ENCODE results near the gene SLC43A1.

The SLC43A1 gene

DNA sequence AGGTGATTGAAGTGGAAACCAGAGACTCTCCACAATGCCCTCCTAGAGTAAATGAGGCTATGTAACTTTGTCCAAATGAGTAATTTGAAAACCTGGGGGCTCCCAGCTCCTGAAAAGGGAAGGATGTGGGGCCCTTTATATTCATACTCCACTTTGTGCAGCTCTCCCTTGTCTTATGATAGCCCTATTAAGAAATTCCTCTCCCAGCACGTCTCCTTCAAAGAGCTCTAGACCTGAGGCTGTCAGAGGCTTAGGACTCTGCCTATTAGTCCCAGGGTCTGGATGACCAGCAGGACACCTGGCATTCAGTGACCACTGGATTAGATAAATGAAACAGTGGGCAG lies 2.1 kb downstream of the SLC43A1 start:
- TF ChIP-seq, protein P1, sequence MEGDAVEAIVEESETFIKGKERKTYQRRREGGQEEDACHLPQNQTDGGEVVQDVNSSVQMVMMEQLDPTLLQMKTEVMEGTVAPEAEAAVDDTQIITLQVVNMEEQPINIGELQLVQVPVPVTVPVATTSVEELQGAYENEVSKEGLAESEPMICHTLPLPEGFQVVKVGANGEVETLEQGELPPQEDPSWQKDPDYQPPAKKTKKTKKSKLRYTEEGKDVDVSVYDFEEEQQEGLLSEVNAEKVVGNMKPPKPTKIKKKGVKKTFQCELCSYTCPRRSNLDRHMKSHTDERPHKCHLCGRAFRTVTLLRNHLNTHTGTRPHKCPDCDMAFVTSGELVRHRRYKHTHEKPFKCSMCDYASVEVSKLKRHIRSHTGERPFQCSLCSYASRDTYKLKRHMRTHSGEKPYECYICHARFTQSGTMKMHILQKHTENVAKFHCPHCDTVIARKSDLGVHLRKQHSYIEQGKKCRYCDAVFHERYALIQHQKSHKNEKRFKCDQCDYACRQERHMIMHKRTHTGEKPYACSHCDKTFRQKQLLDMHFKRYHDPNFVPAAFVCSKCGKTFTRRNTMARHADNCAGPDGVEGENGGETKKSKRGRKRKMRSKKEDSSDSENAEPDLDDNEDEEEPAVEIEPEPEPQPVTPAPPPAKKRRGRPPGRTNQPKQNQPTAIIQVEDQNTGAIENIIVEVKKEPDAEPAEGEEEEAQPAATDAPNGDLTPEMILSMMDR (conservative IDR thresholded peaks at IDR 0.05; ENCODE audit: low read depth, low read length): no peak
- Histone ChIP-seq H3K79me2 (ENCODE audit: insufficient read depth, low read depth) (no peaks in the 10 kb centered on the region), H3K27ac (no peak overlapping the region), H2AFZ (ENCODE audit: low read depth) (no peak overlapping the region), H3K4me1 (ENCODE audit: low read depth, poor library complexity, severe bottlenecking) (peaks cover 14% of the 10 kb centered on the region), H3K4me3 (IDR thresholded peaks at IDR 0.05; ENCODE audit: insufficient read depth, low read depth, low read length) (no peak overlapping the region), H4K20me1 (ENCODE audit: insufficient read depth) (no peaks in the 10 kb centered on the region), H3K27me3 (ENCODE audit: insufficient read depth, low read depth) (no peaks in the 10 kb centered on the region), H3K9ac (no peak overlapping the region), H3K4me2 (no peak overlapping the region), H3K36me3 (ENCODE audit: insufficient read depth) (no peaks in the 10 kb centered on the region)

DNA sequence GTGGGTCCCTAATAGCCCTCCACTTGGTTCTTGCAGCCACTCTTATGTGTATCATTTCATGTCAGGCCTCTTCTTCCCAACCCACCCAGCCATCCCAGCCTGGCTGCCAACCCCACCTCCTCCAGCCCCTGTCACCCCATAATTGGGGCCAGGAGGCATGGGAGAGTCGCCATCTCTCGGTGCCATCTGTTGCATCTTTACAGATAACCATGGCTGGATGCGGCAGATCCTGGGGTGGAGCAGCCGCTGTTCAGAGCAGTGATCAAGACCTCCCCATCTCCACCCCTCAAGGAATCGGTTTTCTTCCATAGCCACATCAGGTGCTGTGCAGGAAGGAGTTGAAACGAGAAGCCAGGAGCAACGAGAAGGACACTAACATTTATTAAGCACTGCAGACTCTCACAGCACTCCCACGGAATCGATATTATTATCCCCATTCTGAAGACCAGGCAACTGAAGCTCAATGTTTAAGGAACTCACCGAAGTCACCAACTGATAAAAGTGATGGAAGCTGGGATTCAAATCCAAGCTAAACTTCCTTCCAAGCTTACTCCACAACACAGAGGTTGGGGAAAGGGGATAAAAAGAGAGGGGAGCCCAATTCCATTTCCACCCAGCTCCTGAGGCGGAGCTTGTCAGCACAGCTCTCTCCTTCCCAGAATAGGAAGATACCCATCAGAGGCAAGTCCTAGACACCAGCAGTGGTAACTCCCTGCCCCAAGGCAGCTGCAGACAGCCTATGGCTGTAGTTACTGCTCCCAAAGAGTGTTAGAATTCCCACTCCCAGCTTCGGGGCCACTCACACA lies 2.7 kb downstream of the SLC43A1 start:
- Histone ChIP-seq H3K27me3 (ENCODE audit: insufficient read depth, low read depth) (no peaks in the 10 kb centered on the region), H3K4me3 (IDR thresholded peaks at IDR 0.05; ENCODE audit: insufficient read depth, low read depth, low read length) (no peak overlapping the region), H3K79me2 (ENCODE audit: insufficient read depth, low read depth) (no peaks in the 10 kb centered on the region), H3K9ac (no peak overlapping the region), H3K27ac (no peak overlapping the region), H4K20me1 (ENCODE audit: insufficient read depth) (no peaks in the 10 kb centered on the region), H2AFZ (ENCODE audit: low read depth) (no peak overlapping the region), H3K36me3 (ENCODE audit: insufficient read depth) (no peaks in the 10 kb centered on the region), H3K4me2 (no peak overlapping the region), H3K4me1 (ENCODE audit: low read depth, poor library complexity, severe bottlenecking) (peaks cover 14% of the 10 kb centered on the region)
- TF ChIP-seq, protein P1 (conservative IDR thresholded peaks at IDR 0.05; ENCODE audit: low read depth, low read length): no peak

DNA sequence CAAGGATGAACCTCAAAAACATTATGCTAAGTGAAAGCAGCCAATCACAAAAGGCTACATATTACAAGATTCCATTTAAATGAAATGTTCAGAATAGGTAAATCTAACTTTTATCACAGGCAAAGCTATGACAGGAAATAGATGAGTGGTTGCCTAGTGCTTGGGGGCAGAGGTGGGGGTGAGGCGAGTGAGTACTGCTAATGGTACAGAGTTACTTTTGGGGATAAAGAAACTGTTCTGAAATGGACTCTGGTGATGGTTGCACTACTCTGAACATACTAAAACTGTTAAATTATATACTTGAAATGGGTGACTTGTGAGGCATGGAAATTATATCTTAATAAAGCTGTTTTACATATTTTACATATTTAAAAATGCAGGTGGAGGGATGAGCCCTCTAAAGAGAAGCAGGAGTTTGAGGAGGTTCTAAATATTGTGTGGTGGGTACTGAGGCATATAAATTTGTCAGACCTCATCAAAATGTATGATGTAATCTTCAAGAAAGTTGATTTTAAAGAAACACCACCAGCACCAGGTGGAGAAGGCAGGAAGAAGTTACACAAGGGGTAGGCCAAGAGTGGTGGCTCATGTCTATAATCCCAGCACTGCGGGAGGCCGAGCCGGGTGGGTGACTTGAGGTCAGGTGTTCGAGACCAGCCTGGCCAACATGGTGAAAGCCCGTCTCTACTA lies 3.6 kb downstream of the SLC43A1 start:
- Histone ChIP-seq H3K4me1 (ENCODE audit: low read depth, poor library complexity, severe bottlenecking) (peaks cover 14% of the 10 kb centered on the region), H3K4me3 (IDR thresholded peaks at IDR 0.05; ENCODE audit: insufficient read depth, low read depth, low read length) (no peak overlapping the region), H3K27ac (no peak overlapping the region), H3K9ac (no peak overlapping the region), H3K27me3 (ENCODE audit: insufficient read depth, low read depth) (no peaks in the 10 kb centered on the region), H3K4me2 (no peak overlapping the region), H2AFZ (ENCODE audit: low read depth) (no peak overlapping the region), H3K79me2 (ENCODE audit: insufficient read depth, low read depth) (no peaks in the 10 kb centered on the region), H4K20me1 (ENCODE audit: insufficient read depth) (no peaks in the 10 kb centered on the region), H3K36me3 (ENCODE audit: insufficient read depth) (no peaks in the 10 kb centered on the region)
- TF ChIP-seq, protein P1 (conservative IDR thresholded peaks at IDR 0.05; ENCODE audit: low read depth, low read length): no peak

DNA sequence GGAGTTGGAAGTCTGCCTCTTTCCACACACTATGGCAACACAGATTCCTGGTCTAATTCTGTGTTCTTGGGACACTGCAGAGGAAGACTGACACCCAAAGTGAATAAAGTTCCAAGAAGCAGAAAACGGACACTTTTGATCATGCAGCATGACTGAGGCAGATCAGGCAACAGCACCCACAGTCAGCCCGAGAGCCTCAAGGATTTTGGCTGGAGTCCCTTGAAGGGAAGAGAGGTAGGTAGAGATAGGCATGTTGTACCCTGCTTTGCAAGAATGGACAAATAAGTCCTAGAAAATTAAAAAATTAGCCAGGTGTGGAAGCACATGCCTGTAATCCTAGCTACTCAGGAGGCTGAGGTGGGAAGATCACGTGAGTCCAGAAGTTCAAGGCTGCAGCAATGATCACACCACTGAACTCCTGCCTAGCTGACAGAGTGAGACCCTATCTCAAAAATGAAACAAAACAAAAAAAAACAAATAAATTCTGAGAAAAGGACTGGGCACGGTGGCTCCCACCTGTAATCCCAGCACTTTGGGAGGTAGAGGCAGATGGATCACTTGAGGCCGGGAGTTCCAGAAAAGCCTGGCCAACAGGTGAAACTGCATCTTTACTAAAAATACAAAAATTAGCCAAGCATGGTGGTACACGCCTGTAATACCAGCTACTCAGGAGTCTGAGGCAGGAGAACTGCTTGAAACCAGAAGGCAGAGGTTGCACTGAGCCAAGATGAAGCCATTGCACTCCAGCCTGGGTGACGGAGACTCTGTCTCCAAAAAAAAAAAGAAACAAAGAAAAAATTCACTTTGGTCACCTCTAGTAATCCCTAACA lies 6.9 kb downstream of the SLC43A1 start:
- Histone ChIP-seq H3K9ac (no peak overlapping the region), H3K4me2 (no peak overlapping the region), H3K27me3 (ENCODE audit: insufficient read depth, low read depth) (no peaks in the 10 kb centered on the region), H3K79me2 (ENCODE audit: insufficient read depth, low read depth) (no peaks in the 10 kb centered on the region), H3K36me3 (ENCODE audit: insufficient read depth) (no peaks in the 10 kb centered on the region), H2AFZ (ENCODE audit: low read depth) (no peak overlapping the region), H4K20me1 (ENCODE audit: insufficient read depth) (no peaks in the 10 kb centered on the region), H3K27ac (no peak overlapping the region), H3K4me1 (ENCODE audit: low read depth, poor library complexity, severe bottlenecking) (peaks cover 5% of the 10 kb centered on the region), H3K4me3 (IDR thresholded peaks at IDR 0.05; ENCODE audit: insufficient read depth, low read depth, low read length) (no peak overlapping the region)
- TF ChIP-seq, protein P1 (conservative IDR thresholded peaks at IDR 0.05; ENCODE audit: low read depth, low read length): no peak
